A673 (cell line): Measurements from ENCODE around the gene HAPLN2. TPM values are rescaled to one million over a fixed set of nuclear protein-coding genes. Genes with fewer than 3 reads are reported as not detected.
"Not testable (repeated sequence)": the region's sequence is repeated elsewhere in the genome, so short reads cannot be mapped to it uniquely, and the experiment has no call there.

Experiments
- BruUV-seq: library from RNA; stranded (reverse); fragments of 400-500 nt; replicated peaks from 2 replicates; lab custom pipeline; 2021; lab: Mats Ljungman, UMichigan
- CTCF ChIA-PET: fragments of 300-600 bp; sonication (Branson Sonifier 250); formaldehyde crosslinking; loops from one replicate; lab custom pipeline; 2022; ENCODE audit warnings: antibody characterized with exemption; lab: Charles Lee
- POLR2A ChIA-PET: fragments of 300-600 bp; sonication (Branson Sonifier 250); formaldehyde crosslinking; loops from one replicate; lab custom pipeline; 2022; ENCODE audit warnings: antibody characterized with exemption; ENCODE audit not compliant: low non-redundant PET; lab: Charles Lee
- DNase-seq: peaks from one replicate; pipeline ENCODE4 v3.0.0-alpha.2; 2015; ENCODE audit warnings: low spot score
- H3K27ac ChIP-seq: fragments of 200-600 bp; sonication (generic); 2 replicates; pipeline ENCODE4 v1.5.1; 2016; ENCODE audit warnings: mixed run types, low read depth, mild to moderate bottlenecking, mixed read lengths, antibody characterized with exemption, low read length; ENCODE audit not compliant: poor library complexity, severe bottlenecking
- H3K27me3 ChIP-seq: fragments of 200-600 bp; sonication (generic); replicated peaks from 2 replicates; pipeline ENCODE4 v1.6.1; 2017; ENCODE audit warnings: mixed run types, low read depth, mild to moderate bottlenecking, mixed read lengths, antibody characterized with exemption, low read length; ENCODE audit not compliant: insufficient read depth, poor library complexity
- H3K36me3 ChIP-seq: fragments of 200-600 bp; sonication (generic); 2 replicates; pipeline ENCODE4 v1.6.1; 2016; ENCODE audit warnings: mixed run types, mild to moderate bottlenecking, mixed read lengths, antibody characterized with exemption, low read length; ENCODE audit not compliant: insufficient read depth, poor library complexity, severe bottlenecking
- H3K4me1 ChIP-seq: fragments of 200-600 bp; sonication (generic); 2 replicates; pipeline ENCODE4 v1.6.1; 2017; ENCODE audit warnings: mixed run types, mild to moderate bottlenecking, mixed read lengths, antibody characterized with exemption, low read length; ENCODE audit not compliant: insufficient read depth, poor library complexity, severe bottlenecking
- H3K4me3 ChIP-seq: fragments of 200-600 bp; sonication (generic); 2 replicates; pipeline ENCODE4 v1.5.1; 2016; ENCODE audit warnings: low read depth, mixed run types, mild to moderate bottlenecking, mixed read lengths, low read length; ENCODE audit not compliant: poor library complexity, severe bottlenecking
- H3K9me3 ChIP-seq: fragments of 200-600 bp; sonication (generic); 2 replicates; pipeline ENCODE4 v1.6.1; 2016; ENCODE audit warnings: mixed run types, low read depth, mild to moderate bottlenecking, mixed read lengths, antibody characterized with exemption, low read length; ENCODE audit not compliant: poor library complexity, severe bottlenecking
- EZH2 ChIP-seq: fragments of 200-600 bp; sonication (generic); IDR thresholded peaks from 2 replicates; pipeline ENCODE4 v1.6.1; 2017; ENCODE audit warnings: borderline replicate concordance, low read depth, mild to moderate bottlenecking, mixed read lengths, antibody characterized with exemption, low read length; ENCODE audit not compliant: poor library complexity, severe bottlenecking
- intact Hi-C: fragments of 100-400 bp; cut with micrococcal nuclease; formaldehyde crosslinking; loops from one replicate; pipeline ENCODE4 v1.10.0; 2022; ENCODE audit not compliant: unreplicated experiment
- total RNA-seq: library from RNA; stranded (reverse); gene quantifications from 2 replicates; pipeline ENCODE4 v1.2.3, GENCODE V29; 2021
- TF ChIP-seq, protein P1 (sequence below): fragments of 300-800, 200-600 bp; sonication (generic); conservative IDR thresholded peaks from 2 replicates; pipeline ENCODE4 v1.5.1; 2017; ENCODE audit warnings: low read depth, mild to moderate bottlenecking, antibody characterized with exemption, low read length, moderate library complexity, mixed read lengths

Gene HAPLN2
- total RNA-seq, 1 experiment from 2014 or later, result not detected

DNA sequence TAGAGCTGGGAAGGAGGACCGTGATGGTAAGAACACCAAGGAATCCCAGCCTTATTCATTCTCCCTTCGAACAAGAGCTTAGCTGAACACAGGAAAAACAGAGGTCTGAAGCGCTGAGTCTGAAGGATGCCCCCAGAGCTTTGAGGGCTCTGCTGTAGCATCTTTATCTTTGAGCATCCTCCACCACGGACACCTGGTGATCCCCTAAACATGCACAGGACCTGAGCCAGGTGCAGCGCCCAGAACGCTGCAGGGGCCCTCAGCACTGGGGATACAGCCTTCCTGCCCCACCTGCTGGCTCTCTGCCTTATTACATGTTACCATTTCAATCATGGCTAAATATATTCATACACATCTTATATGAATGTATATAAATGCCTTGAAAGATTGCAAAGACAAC is 10.2 kb upstream of the HAPLN2 start:
- Histone ChIP-seq H3K4me3 (no peak overlapping the region), H3K27ac (no peak overlapping the region), H3K27me3 (no peaks in the 10 kb centered on the region), H3K4me1 (no peaks in the 10 kb centered on the region), H3K36me3 (no peaks in the 10 kb centered on the region), H3K9me3 (no peaks in the 10 kb centered on the region)
- POLR2A ChIA-PET, result no interaction called here
- no peak for TF ChIP-seq EZH2
- TF ChIP-seq, protein P1, sequence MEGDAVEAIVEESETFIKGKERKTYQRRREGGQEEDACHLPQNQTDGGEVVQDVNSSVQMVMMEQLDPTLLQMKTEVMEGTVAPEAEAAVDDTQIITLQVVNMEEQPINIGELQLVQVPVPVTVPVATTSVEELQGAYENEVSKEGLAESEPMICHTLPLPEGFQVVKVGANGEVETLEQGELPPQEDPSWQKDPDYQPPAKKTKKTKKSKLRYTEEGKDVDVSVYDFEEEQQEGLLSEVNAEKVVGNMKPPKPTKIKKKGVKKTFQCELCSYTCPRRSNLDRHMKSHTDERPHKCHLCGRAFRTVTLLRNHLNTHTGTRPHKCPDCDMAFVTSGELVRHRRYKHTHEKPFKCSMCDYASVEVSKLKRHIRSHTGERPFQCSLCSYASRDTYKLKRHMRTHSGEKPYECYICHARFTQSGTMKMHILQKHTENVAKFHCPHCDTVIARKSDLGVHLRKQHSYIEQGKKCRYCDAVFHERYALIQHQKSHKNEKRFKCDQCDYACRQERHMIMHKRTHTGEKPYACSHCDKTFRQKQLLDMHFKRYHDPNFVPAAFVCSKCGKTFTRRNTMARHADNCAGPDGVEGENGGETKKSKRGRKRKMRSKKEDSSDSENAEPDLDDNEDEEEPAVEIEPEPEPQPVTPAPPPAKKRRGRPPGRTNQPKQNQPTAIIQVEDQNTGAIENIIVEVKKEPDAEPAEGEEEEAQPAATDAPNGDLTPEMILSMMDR, result peak; percentile 70
- CTCF ChIA-PET, result interaction anchor here (0.5 to 1.8 kb wide), 6 partner anchors 25 to 224 kb away, joined by 3 to 15 read pairs (median 3); no protein-coding TSS in a partner anchor
- intact Hi-C loops, result loop anchor here (1.0 to 5.0 kb wide), 2 partner anchors 129 to 227 kb away; no protein-coding TSS in a partner anchor
- BruUV-seq, result no TSS peak
- peak; percentile 42 for DNase-seq

DNA sequence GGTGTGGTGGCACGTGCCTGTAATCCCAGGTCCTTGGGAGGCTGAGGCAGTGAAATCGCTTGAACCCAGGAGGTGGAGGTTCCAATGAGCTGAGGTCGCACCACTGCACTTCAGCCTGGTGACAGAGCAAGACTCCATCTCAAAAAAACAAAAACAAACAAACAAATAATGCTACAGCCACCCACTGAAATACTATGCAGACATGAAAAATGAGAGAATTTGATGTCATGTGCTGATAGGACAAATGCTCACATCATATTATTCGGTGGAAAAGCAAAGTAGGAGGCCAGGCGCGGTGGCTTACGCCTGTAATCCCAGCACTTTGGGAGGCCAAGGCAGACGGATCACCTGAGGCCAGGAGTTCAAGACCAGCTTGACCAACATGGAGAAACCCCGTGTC is 9.1 kb upstream of the HAPLN2 start:
- H3K4me3 ChIP-seq, H3K4me1 ChIP-seq, BruUV-seq, DNase-seq, H3K9me3 ChIP-seq, intact Hi-C loops, H3K36me3 ChIP-seq, POLR2A ChIA-PET, CTCF ChIA-PET, H3K27ac ChIP-seq, H3K27me3 ChIP-seq: not testable (repeated sequence)

DNA sequence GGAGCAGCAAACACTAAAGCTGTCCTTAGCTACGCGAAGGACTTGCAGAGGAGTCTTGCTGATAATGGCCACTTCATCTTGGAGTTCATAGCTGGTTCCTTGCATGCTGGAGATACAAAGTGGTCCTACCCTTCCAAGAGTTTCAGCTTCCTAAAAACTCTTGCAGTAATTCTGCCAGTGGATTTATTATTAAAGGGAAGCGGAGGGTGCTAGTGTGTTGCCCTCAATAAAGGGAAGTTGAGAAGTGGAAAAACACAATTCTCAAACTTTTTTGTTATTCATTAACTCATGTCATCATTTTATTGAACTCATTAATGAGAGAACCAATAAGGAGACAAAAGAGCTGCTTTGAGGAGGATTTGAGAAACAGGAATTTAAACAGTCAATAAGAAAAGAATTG is 6.5 kb upstream of the HAPLN2 start:
- no TSS peak for BruUV-seq
- no peak for DNase-seq
- POLR2A ChIA-PET, result no interaction called here
- intact Hi-C loops, result no loop called here
- no peaks in the 10 kb centered on the region for H3K27me3 ChIP-seq
- peaks cover 4% of the 10 kb centered on the region for H3K4me1 ChIP-seq
- no peaks in the 10 kb centered on the region for H3K9me3 ChIP-seq
- CTCF ChIA-PET, result interaction anchor here (0.6 to 1.2 kb wide), 3 partner anchors 9 to 11 kb away, joined by 3 to 4 read pairs (median 4); no protein-coding TSS in a partner anchor
- no peak overlapping the region for H3K4me3 ChIP-seq
- H3K27ac ChIP-seq, result no peak overlapping the region
- H3K36me3 ChIP-seq, result no peaks in the 10 kb centered on the region
- TF ChIP-seq, protein P1, result no peak
- TF ChIP-seq EZH2, result no peak

DNA sequence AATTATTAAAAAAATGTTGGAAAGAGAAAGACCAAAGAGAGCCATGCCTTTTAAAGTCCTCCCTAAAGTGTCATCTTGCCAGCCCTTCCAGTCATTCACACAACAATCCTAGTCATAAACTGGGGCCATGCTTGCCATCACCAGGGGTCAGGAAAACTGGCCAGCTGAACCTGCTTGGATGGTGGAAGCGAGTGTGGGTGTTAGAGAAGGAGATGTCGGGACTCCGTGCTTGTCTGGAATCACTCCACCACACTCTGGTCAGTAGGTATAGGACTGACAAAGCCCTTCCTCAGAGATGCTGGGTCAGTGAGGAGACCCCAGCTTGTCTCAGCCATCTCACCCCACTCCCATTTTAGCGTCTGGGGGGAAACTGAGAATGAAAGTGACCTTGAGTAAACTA is 3.3 kb upstream of the HAPLN2 start:
- intact Hi-C loops, result no loop called here
- Histone ChIP-seq H3K4me1 (peaks cover 4% of the 10 kb centered on the region), H3K27ac (no peak overlapping the region), H3K36me3 (no peaks in the 10 kb centered on the region), H3K9me3 (no peaks in the 10 kb centered on the region), H3K27me3 (peaks cover 15% of the 10 kb centered on the region), H3K4me3 (no peak overlapping the region)
- ChIA-PET CTCF (no interaction called here), POLR2A (no interaction called here)
- DNase-seq, result no peak
- BruUV-seq, result no TSS peak
- TF ChIP-seq, protein P1, result no peak
- no peak for TF ChIP-seq EZH2
